HG03045 (cell line): ENCODE measurements around the gene ADAMTS7.
"Not testable (repeated sequence)": the region's sequence is repeated elsewhere in the genome, so short reads cannot be mapped to it uniquely, and the experiment has no call there.

Experiments used
- ATAC-seq: cut with Tn5 transposase; IDR thresholded peaks from one replicate; pipeline ENCODE4 v1.9.1; 2021; ENCODE audit warnings: mild to moderate bottlenecking, moderate library complexity; ENCODE audit not compliant: unreplicated experiment

Gene ADAMTS7

GRCh38 chr15:78788016-78788660, 23.1 kb downstream of the ADAMTS7 start:
- ATAC-seq: no peak

- not testable (repeated sequence) for ATAC-seq
Measured at GRCh38 chr15:78782402-78782801, 28.9 kb downstream of the ADAMTS7 start.

- ATAC-seq: not testable (repeated sequence)
Measured at GRCh38 chr15:78781381-78781780, 29.9 kb downstream of the ADAMTS7 start.

GRCh38 chr15:78779975-78780374, 31.3 kb downstream of the ADAMTS7 start:
- not testable (repeated sequence) for ATAC-seq

GRCh38 chr15:78779176-78779785, 32.0 kb downstream of the ADAMTS7 start:
- not testable (repeated sequence) for ATAC-seq

- ATAC-seq: no peak
Measured at GRCh38 chr15:78778422-78778821, 32.8 kb downstream of the ADAMTS7 start.

GRCh38 chr15:78777953-78778345, 33.3 kb downstream of the ADAMTS7 start:
- not testable (repeated sequence) for ATAC-seq

- not testable (repeated sequence) for ATAC-seq
Measured at GRCh38 chr15:78777290-78777952, 33.8 kb downstream of the ADAMTS7 start.

- ATAC-seq: not testable (repeated sequence)
Measured at GRCh38 chr15:78776046-78776925, 35.0 kb downstream of the ADAMTS7 start.

- no peak for ATAC-seq
Measured at GRCh38 chr15:78775472-78775871, 35.8 kb downstream of the ADAMTS7 start.

- not testable (repeated sequence) for ATAC-seq
Measured at GRCh38 chr15:78774451-78774990, 36.7 kb downstream of the ADAMTS7 start.

GRCh38 chr15:78773765-78774450, 37.4 kb downstream of the ADAMTS7 start:
- not testable (repeated sequence) for ATAC-seq

GRCh38 chr15:78772738-78773137, 38.5 kb downstream of the ADAMTS7 start:
- no peak for ATAC-seq

GRCh38 chr15:78771436-78772000, 39.7 kb downstream of the ADAMTS7 start:
- not testable (repeated sequence) for ATAC-seq

GRCh38 chr15:78771020-78771419, 40.2 kb downstream of the ADAMTS7 start:
- ATAC-seq: not testable (repeated sequence)

- not testable (repeated sequence) for ATAC-seq
Measured at GRCh38 chr15:78769473-78770225, 41.6 kb downstream of the ADAMTS7 start.

GRCh38 chr15:78768531-78769408, 42.5 kb downstream of the ADAMTS7 start:
- ATAC-seq: no peak

- ATAC-seq: no peak
Measured at GRCh38 chr15:78768096-78768495, 43.2 kb downstream of the ADAMTS7 start.
